ENCODE measurements around the gene PIGU. TPM values are rescaled to one million over a fixed set of nuclear protein-coding genes. Genes with fewer than 3 reads are reported as not detected.

The PIGU gene
- total RNA-seq, 1 donor from 2014 or later, result 54.9 TPM

GRCh38 chr20:34571753-34572152 lies 105.1 kb downstream of the PIGU start:
- Mint-ChIP-seq H3K4me1 (peaks cover 17% of the 10 kb centered on the region), H3K27me3 (ENCODE audit: low read depth) (no peaks in the 10 kb centered on the region), H3K36me3 (ENCODE audit: low read depth) (peaks cover 12% of the 10 kb centered on the region), H3K4me3 (no peak overlapping the region), H3K9me3 (no peaks in the 10 kb centered on the region), H3K27ac (ENCODE audit: unreplicated experiment) (no peak overlapping the region)
- DNase-seq (ENCODE audit: low read depth, low spot score), result no peak
- TF ChIP-seq, protein P1, sequence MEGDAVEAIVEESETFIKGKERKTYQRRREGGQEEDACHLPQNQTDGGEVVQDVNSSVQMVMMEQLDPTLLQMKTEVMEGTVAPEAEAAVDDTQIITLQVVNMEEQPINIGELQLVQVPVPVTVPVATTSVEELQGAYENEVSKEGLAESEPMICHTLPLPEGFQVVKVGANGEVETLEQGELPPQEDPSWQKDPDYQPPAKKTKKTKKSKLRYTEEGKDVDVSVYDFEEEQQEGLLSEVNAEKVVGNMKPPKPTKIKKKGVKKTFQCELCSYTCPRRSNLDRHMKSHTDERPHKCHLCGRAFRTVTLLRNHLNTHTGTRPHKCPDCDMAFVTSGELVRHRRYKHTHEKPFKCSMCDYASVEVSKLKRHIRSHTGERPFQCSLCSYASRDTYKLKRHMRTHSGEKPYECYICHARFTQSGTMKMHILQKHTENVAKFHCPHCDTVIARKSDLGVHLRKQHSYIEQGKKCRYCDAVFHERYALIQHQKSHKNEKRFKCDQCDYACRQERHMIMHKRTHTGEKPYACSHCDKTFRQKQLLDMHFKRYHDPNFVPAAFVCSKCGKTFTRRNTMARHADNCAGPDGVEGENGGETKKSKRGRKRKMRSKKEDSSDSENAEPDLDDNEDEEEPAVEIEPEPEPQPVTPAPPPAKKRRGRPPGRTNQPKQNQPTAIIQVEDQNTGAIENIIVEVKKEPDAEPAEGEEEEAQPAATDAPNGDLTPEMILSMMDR (conservative IDR thresholded peaks at IDR 0.05), result no peak

GRCh38 chr20:34570859-34571306 lies 106.0 kb downstream of the PIGU start:
- peaks cover 25% of the 10 kb centered on the region for H3K4me1 Mint-ChIP-seq
- H3K4me3 Mint-ChIP-seq, result no peak overlapping the region
- H3K27ac Mint-ChIP-seq (ENCODE audit: unreplicated experiment), result no peak overlapping the region
- no peaks in the 10 kb centered on the region for H3K27me3 Mint-ChIP-seq (ENCODE audit: low read depth)
- no peak for DNase-seq (ENCODE audit: low read depth, low spot score)
- TF ChIP-seq, protein P1 (conservative IDR thresholded peaks at IDR 0.05), result no peak
- no peaks in the 10 kb centered on the region for H3K9me3 Mint-ChIP-seq
- H3K36me3 Mint-ChIP-seq (ENCODE audit: low read depth), result peaks cover 13% of the 10 kb centered on the region

GRCh38 chr20:34569598-34569997 lies 107.3 kb downstream of the PIGU start:
- Mint-ChIP-seq H3K9me3 (no peaks in the 10 kb centered on the region), H3K36me3 (ENCODE audit: low read depth) (peaks cover 14% of the 10 kb centered on the region), H3K27ac (ENCODE audit: unreplicated experiment) (no peak overlapping the region), H3K4me1 (peaks cover 32% of the 10 kb centered on the region), H3K27me3 (ENCODE audit: low read depth) (no peaks in the 10 kb centered on the region), H3K4me3 (no peak overlapping the region)
- DNase-seq (ENCODE audit: low read depth, low spot score), result no peak
- TF ChIP-seq, protein P1 (conservative IDR thresholded peaks at IDR 0.05), result no peak

GRCh38 chr20:34567892-34568865 lies 108.7 kb downstream of the PIGU start:
- Mint-ChIP-seq H3K9me3 (no peaks in the 10 kb centered on the region), H3K27me3 (ENCODE audit: low read depth) (no peaks in the 10 kb centered on the region), H3K4me1 (peaks cover 34% of the 10 kb centered on the region), H3K27ac (ENCODE audit: unreplicated experiment) (peak overlapping the region; percentile 87), H3K36me3 (ENCODE audit: low read depth) (peaks cover 9% of the 10 kb centered on the region), H3K4me3 (no peak overlapping the region)
- DNase-seq (ENCODE audit: low read depth, low spot score), result no peak
- TF ChIP-seq, protein P1 (conservative IDR thresholded peaks at IDR 0.05), result no peak

DNA sequence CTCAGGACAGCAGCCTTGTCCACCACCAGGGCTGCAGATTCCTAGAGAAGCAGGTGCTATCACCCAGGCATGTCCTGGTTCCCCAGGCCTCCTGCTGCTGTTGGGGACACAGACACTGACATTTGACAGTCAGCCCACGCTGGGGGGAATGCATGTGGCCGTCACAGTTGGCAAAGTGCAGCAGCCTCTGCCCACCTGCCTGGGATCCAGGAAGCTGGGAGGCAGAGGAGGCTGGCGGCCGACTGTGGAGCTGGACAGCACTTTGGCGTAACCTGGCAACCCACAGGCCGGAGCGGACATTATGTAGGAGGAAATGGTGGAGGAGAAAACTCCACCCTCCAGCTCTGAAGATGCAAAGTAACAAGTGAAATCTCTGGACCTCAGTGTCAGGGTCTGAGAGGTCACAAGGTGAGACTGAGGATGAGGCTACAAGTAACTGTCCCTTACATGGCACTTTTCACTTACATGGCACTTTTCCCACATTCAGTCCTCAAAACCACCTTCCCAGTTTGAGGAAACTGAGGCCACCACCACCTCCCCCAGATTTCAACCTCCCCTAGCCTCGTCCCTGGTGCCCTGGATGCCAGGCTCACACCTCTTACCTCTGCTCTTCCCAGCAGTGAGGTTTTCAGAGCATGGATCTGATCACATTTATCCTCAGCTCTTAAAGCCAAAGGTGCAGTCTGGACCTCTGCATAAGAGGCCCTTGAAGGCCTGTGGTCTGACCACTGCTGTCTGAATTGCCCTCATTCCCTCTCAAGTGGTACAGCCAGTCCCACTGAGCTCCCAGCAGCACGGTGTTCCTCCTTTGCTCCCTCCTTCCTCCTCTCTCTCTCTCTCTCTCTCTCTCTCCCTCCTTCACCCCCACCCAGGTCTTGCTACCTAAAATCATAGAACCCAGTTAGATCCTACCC lies 109.7 kb downstream of the PIGU start:
- DNase-seq (ENCODE audit: low read depth, low spot score), result no peak
- Mint-ChIP-seq H3K27ac (ENCODE audit: unreplicated experiment) (peak overlapping the region; percentile 63), H3K27me3 (ENCODE audit: low read depth) (no peaks in the 10 kb centered on the region), H3K36me3 (ENCODE audit: low read depth) (peaks cover 9% of the 10 kb centered on the region), H3K4me3 (no peak overlapping the region), H3K9me3 (no peaks in the 10 kb centered on the region), H3K4me1 (peaks cover 34% of the 10 kb centered on the region)
- TF ChIP-seq, protein P1 (conservative IDR thresholded peaks at IDR 0.05), result no peak

Measured in neural crest cell (in vitro differentiated cells).